Skeletal muscle satellite cell (primary cell): Measurements from ENCODE around the gene CFAP97.

ENCODE experiments used
- H3K27me3 ChIP-seq: 2 replicates; pipeline ENCODE4 v1.7.0; 2013; ENCODE audit warnings: low read length; ENCODE audit not compliant: control insufficient read depth, insufficient read depth
- H3K36me3 ChIP-seq: 2 replicates; pipeline ENCODE4 v1.7.0; 2013; ENCODE audit warnings: mild to moderate bottlenecking, control low read depth, low read length; ENCODE audit not compliant: insufficient read depth
- H3K4me1 ChIP-seq: 2 replicates; pipeline ENCODE4 v1.7.0; 2013; ENCODE audit warnings: low read length; ENCODE audit not compliant: control insufficient read depth, insufficient read depth
- H3K4me2 ChIP-seq: 2 replicates; pipeline ENCODE4 v1.7.0; 2013; ENCODE audit warnings: mild to moderate bottlenecking, low read length
- H3K4me3 ChIP-seq: 2 replicates; pipeline ENCODE4 v1.7.0; 2013; ENCODE audit warnings: low read length
- H3K9ac ChIP-seq: 2 replicates; pipeline ENCODE4 v1.7.0; 2013; ENCODE audit warnings: mild to moderate bottlenecking, low read depth, low read length, moderate library complexity
- H3K9me3 ChIP-seq: replicated peaks from 2 replicates; pipeline ENCODE4 v1.7.0; 2013; ENCODE audit warnings: mild to moderate bottlenecking, control low read depth, low read length

Gene CFAP97

DNA sequence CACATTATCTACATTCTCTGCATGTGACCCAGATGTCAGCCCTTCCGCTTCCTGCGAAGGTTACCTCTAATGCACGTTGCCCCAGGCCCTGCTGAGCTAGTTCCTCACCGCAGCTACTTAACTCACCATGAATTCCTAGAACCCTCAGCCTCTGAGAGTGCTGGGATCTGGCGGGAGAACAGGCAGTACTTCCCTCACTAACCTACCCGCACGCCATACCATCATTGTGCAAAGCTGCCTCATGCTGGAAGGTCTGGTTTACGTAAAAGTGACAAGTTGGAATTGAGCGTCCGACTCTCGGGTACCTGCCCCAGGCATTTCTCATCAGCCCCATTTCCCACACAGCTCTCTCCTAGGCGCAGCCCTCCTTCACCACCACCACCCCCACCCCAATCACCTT lies 54.4 kb downstream of the CFAP97 start:
- Histone ChIP-seq H3K36me3 (peaks cover 8% of the 10 kb centered on the region), H3K4me1 (peaks cover 9% of the 10 kb centered on the region), H3K4me3 (no peak overlapping the region), H3K27me3 (no peaks in the 10 kb centered on the region), H3K9me3 (no peaks in the 10 kb centered on the region), H3K9ac (no peak overlapping the region), H3K4me2 (no peak overlapping the region)

DNA sequence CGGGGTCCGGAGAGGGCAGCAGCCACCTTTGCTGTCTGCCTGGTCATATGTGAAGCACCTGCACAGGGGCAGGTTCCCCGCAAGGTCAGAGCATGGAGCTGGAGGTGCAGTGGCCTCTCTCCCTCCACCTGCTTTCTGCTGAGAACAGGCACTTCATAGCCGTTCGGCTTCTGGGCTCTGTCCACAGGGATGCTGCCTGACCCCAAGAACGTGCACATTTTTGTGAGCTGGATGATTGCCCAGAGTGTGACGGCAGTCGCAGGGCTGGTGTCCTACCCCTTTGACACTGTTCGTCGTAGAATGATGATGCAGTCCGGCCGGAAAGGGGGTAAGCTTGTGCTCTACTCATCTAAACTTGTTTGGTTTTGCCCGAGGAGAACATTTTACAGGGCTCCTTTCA lies 58.2 kb downstream of the CFAP97 start:
- Histone ChIP-seq H3K36me3 (peaks cover 6% of the 10 kb centered on the region), H3K9me3 (no peaks in the 10 kb centered on the region), H3K9ac (no peak overlapping the region), H3K27me3 (no peaks in the 10 kb centered on the region), H3K4me3 (no peak overlapping the region), H3K4me2 (no peak overlapping the region), H3K4me1 (peaks cover 16% of the 10 kb centered on the region)

DNA sequence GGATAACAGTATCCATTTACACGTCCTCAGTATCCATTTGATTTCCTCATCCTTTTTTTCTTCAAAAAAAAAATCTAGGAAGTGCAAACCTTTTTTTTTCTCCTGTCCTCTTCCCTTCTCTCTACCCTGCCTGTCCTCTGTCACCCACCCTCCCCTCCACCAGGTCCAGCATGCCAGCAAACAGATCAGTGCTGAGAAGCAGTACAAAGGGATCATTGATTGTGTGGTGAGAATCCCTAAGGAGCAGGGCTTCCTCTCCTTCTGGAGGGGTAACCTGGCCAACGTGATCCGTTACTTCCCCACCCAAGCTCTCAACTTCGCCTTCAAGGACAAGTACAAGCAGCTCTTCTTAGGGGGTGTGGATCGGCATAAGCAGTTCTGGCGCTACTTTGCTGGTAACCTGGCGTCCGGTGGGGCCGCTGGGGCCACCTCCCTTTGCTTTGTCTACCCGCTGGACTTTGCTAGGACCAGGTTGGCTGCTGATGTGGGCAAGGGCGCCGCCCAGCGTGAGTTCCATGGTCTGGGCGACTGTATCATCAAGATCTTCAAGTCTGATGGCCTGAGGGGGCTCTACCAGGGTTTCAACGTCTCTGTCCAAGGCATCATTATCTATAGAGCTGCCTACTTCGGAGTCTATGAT lies 59.1 kb downstream of the CFAP97 start:
- H3K4me1 ChIP-seq: peaks cover 16% of the 10 kb centered on the region
- no peaks in the 10 kb centered on the region for H3K9me3 ChIP-seq
- H3K27me3 ChIP-seq: no peaks in the 10 kb centered on the region
- no peaks in the 10 kb centered on the region for H3K36me3 ChIP-seq
- no peak overlapping the region for H3K4me2 ChIP-seq
- H3K9ac ChIP-seq: no peak overlapping the region
- H3K4me3 ChIP-seq: no peak overlapping the region

DNA sequence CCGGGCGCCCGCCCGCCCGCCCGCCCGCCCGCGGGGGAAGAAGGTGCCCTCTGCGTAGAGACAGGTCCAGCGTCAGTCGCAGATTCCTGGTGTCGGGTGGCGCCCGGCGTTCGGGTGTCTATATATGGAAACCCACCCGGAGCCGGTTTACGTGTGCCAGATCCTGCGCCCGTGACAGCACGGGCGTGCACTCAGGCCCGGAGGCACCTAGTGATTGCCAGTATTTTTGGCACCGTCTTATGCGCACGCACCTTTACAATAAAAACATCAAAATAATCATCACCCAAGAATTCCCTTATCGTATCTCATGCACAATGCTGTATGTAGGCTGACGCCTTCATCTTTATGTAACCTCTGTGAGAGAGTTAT lies 60.2 kb downstream of the CFAP97 start:
- Histone ChIP-seq H3K4me3 (peak overlapping the region; percentile 84), H3K9me3 (no peaks in the 10 kb centered on the region), H3K27me3 (peaks cover under 1% of the 10 kb centered on the region), H3K4me2 (peak overlapping the region; percentile 90), H3K9ac (peak overlapping the region; percentile 73), H3K4me1 (peaks cover 16% of the 10 kb centered on the region), H3K36me3 (no peaks in the 10 kb centered on the region)

DNA sequence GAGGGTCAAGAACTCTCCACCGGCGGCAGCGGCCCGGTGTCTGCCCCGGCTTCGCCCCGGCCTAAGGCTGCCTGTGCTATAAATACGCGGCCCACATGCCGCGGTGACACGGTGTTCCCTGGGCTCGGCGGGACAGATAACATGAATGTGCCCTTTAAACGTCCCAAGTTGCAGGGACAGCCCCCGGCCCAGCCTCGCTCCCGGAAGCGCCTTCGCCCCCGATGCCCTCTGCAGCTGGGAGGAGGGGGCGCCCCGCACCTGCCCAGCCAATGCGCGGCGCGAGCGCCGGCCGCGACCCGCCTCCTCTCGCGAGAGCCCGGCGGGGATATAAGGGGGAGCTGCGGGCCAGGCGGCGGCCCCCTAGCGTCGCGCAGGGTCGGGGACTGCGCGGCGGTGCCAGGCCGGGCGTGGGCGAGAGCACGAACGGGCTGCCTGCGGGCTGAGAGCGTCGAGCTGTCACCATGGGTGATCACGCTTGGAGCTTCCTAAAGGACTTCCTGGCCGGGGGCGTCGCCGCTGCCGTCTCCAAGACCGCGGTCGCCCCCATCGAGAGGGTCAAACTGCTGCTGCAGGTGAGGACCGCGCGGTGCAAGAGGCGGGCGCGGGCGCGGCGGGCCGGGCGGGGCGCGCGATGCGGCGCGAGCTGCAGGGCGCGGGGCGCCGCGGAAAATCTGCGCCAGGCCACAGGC lies 60.7 kb downstream of the CFAP97 start, which contains the start of gene SLC25A4:
TSS of gene SLC25A4 (plus strand) at position 355 of the 689 bp plus-strand sequence. CDS start at position 462, 107 bp downstream.
- peaks cover 16% of the 10 kb centered on the region for H3K4me1 ChIP-seq
- H3K9ac ChIP-seq: peak within 1 kb of the TSS; percentile 73
- H3K4me3 ChIP-seq: peak within 1 kb of the TSS; percentile 84
- no peaks in the 10 kb centered on the region for H3K9me3 ChIP-seq
- no peaks in the 10 kb centered on the region for H3K36me3 ChIP-seq
- peaks cover 5% of the 10 kb centered on the region for H3K27me3 ChIP-seq
- H3K4me2 ChIP-seq: peak within 1 kb of the TSS; percentile 90

DNA sequence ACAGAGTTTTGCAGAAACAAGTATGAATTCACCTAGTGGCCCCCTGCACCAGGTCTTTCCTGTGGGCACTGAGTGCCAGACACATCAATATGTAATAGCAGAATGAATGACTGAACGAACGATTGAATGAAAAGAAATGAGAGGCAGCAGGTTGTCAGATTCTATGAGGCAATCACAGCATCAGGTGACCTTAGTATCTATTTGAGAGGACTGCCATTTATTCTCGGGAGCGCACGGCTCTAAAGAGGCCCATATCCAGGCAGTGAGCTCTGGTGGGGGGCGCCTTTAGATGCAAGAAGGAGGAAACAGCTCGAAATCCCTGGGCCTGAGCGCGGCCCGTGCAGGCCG lies 61.3 kb downstream of the CFAP97 start:
- peak overlapping the region; percentile 90 for H3K4me2 ChIP-seq
- H3K4me3 ChIP-seq: peak overlapping the region; percentile 84
- H3K4me1 ChIP-seq: peaks cover 16% of the 10 kb centered on the region
- no peaks in the 10 kb centered on the region for H3K36me3 ChIP-seq
- peaks cover 7% of the 10 kb centered on the region for H3K27me3 ChIP-seq
- H3K9me3 ChIP-seq: no peaks in the 10 kb centered on the region
- H3K9ac ChIP-seq: peak overlapping the region; percentile 73

DNA sequence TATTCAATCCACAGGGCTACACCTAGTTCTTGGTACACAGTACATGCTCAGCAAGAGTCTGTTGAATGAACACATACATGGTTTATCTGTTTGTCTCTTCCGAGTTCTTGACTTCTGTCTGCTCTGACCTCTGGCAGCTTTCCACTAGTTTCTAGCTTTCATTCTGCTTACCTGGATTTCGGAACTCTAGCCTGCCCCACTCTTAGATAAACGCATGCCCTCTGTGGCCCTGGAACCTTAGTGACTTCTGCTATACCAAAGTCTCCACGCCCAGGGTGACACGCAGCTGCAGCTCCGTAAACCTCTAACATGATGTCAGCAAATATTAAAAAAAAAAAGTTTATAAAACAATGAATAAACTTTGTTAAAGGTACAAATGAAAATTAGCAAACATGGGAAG lies 62.0 kb downstream of the CFAP97 start:
- Histone ChIP-seq H3K9me3 (no peaks in the 10 kb centered on the region), H3K4me2 (no peak overlapping the region), H3K4me1 (peaks cover 10% of the 10 kb centered on the region), H3K36me3 (no peaks in the 10 kb centered on the region), H3K9ac (no peak overlapping the region), H3K4me3 (no peak overlapping the region), H3K27me3 (peaks cover 12% of the 10 kb centered on the region)

DNA sequence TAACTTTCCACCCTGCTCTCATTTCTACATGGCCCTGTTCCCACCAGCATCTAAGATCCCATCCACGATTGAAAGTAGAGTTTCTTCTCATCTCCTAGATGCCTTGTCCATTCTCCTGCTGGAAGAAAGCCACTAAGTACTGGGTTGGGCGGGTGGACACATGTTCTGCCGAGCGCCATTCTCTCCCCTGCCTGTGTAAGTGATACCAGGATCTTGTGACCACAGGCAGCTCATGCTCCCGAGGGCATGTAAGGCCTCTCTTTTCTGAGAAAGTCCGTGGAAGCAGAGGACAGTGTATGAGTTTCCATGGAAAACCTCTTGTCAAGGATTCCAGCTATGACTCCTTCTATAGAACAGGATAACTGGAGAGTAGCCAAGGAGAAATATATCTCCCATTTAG lies 64.1 kb downstream of the CFAP97 start:
- peaks cover 6% of the 10 kb centered on the region for H3K4me1 ChIP-seq
- H3K4me2 ChIP-seq: no peak overlapping the region
- H3K36me3 ChIP-seq: no peaks in the 10 kb centered on the region
- no peaks in the 10 kb centered on the region for H3K9me3 ChIP-seq
- H3K4me3 ChIP-seq: no peak overlapping the region
- peaks cover 12% of the 10 kb centered on the region for H3K27me3 ChIP-seq
- H3K9ac ChIP-seq: no peak overlapping the region

DNA sequence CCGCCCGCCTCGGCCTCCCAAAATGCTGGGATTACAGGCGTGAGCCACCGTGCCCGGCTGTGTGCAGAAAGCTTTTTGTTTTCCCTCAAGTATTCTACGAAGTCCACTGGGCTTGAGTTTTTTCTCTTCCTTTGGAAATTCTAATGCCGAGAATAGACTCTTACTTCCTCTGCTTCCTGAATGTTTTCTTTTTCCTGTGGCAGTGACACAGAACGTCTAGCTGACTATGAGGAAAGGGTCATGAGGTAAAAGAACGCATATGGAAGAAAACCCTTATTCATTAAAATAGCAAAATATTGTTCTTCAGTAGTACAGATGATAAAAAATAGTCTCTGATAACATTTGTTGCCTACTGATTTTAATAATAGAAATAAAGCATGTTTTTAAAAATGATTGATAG lies 65.6 kb downstream of the CFAP97 start:
- H3K4me2 ChIP-seq: no peak overlapping the region
- no peaks in the 10 kb centered on the region for H3K36me3 ChIP-seq
- peaks cover 6% of the 10 kb centered on the region for H3K4me1 ChIP-seq
- no peak overlapping the region for H3K9ac ChIP-seq
- H3K27me3 ChIP-seq: peaks cover 12% of the 10 kb centered on the region
- H3K9me3 ChIP-seq: no peaks in the 10 kb centered on the region
- H3K4me3 ChIP-seq: no peak overlapping the region

DNA sequence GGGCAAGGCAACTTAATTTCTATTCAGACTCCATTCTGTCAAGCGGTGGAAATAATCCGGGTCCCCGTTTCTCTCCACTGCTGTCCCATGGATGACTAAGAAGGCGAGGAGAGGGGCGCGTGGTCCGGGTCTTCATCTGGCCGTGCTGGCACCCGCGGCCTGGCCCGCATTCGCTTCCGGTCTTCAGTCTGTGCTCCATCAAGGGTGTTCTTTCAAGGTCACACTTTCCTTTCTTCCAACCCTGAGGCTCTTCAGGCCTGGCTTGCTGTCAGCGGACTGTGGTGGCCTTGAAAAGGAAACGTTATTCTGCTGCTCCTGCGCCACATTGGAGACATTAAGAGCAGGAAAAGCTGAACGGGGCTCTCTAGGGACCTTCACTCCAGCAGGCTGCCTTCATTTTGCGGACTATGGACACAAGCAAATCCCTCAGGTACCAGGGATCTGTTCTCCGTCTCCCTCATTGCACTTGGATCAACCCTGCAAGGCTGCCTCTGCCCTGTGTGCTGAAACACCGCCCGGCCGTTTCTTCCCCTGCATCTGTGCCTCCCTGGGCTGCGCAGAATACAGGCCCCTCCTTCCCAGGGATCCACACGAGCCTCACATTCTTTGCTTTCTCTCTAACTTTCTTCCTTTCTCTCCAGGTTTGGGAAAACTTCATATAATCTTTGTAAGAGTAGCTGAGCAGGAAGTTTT lies 66.4 kb downstream of the CFAP97 start:
- Histone ChIP-seq H3K9ac (no peak overlapping the region), H3K4me2 (no peak overlapping the region), H3K36me3 (no peaks in the 10 kb centered on the region), H3K4me3 (no peak overlapping the region), H3K9me3 (no peaks in the 10 kb centered on the region), H3K27me3 (peaks cover 12% of the 10 kb centered on the region), H3K4me1 (peaks cover under 1% of the 10 kb centered on the region)

DNA sequence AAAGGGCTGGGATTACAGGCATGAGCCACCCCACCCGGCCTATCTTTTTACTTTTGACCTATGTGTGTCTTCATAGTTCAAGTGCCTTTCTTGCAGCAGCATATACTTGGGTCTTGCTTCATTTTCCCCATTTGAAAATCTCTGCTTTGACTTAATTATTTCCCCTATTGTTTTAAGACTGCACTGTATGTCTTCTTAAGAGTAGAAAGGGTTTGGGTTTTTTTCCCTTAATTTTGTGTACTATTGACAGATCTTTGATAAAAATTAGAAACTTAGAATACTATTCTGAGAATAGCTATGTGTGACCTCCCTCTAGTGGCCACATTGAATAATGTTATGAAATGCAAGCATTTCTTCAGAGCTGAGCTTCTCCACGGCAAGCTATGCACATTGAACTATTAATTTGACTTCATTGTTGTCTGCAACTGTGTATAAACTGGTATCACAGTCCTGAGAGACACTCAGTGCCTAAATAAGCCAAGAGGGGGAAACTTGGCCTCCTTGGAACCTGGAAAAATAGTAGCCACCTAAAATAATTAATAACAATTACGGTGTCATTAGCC lies 69.4 kb downstream of the CFAP97 start:
- H3K9me3 ChIP-seq: no peaks in the 10 kb centered on the region
- peaks cover 12% of the 10 kb centered on the region for H3K27me3 ChIP-seq
- no peaks in the 10 kb centered on the region for H3K36me3 ChIP-seq
- no peaks in the 10 kb centered on the region for H3K4me1 ChIP-seq
- no peak overlapping the region for H3K4me3 ChIP-seq
- H3K9ac ChIP-seq: no peak overlapping the region
- no peak overlapping the region for H3K4me2 ChIP-seq
